ENCODE measurements around the gene ANGPTL4. TPM values are rescaled to one million over a fixed set of nuclear protein-coding genes. Genes with fewer than 3 reads are reported as not detected.
A peak's percentile ranks its signal among the peaks of the same experiment; 100 is the strongest.
"Not testable (repeated sequence)": the region's sequence is repeated elsewhere in the genome, so short reads cannot be mapped to it uniquely, and the experiment has no call there.

Gene ANGPTL4
- total and polyA plus RNA-seq, 2 experiments from 2014 or later, result 1.9 to 2.2 TPM

GRCh38 chr19:8340341-8341096 is 23.4 kb upstream of the ANGPTL4 start:
- DNase-seq (ENCODE audit: low spot score) (peak; percentile 63), ATAC-seq (peak; percentile 17)
- H3K4me1 Mint-ChIP-seq, result peaks cover 11% of the 10 kb centered on the region; the same call in 2 of the 3 replicates
- no peaks in the 10 kb centered on the region for H3K9me3 Mint-ChIP-seq
- no peak overlapping the region for H2AFZ ChIP-seq
- peaks cover 45% of the 10 kb centered on the region for H3K27me3 Mint-ChIP-seq (ENCODE audit: insufficient read depth, low read depth, poor library complexity)
- H3K9me2 ChIP-seq (ENCODE audit: insufficient read depth), result no peaks in the 10 kb centered on the region
- peaks cover 12% of the 10 kb centered on the region for H3K4me1 ChIP-seq (ENCODE audit: insufficient read depth)
- H3K4me3 ChIP-seq, result no peak overlapping the region
- no peak overlapping the region for H3K4me2 ChIP-seq
- H3K36me3 ChIP-seq (ENCODE audit: insufficient read depth), result no peaks in the 10 kb centered on the region
- 0 out of 2 replicates have a peak overlapping the region, but pooled peaks have one; percentile 19 for H3K27ac ChIP-seq (ENCODE audit: low read depth)
- TF ChIP-seq POLR2AphosphoS5 (IDR thresholded peaks at IDR 0.05; ENCODE audit: low read depth), result no peak
- no peak for TF ChIP-seq EZH2 (IDR thresholded peaks at IDR 0.05; ENCODE audit: low read depth, unreplicated experiment)
- TF ChIP-seq CTCF (conservative IDR thresholded peaks at IDR 0.05; ENCODE audit: low read depth in 2 of 2), result peak; percentile 5 to 22; a peak in 3 of 4 replicates
- no peak overlapping the region for H3K27ac Mint-ChIP-seq
- no peaks in the 10 kb centered on the region for H3K36me3 Mint-ChIP-seq (ENCODE audit: low read depth)
- H3K79me2 ChIP-seq (replicated peaks; ENCODE audit: insufficient read depth), result no peaks in the 10 kb centered on the region
- H4K20me1 ChIP-seq (replicated peaks; ENCODE audit: insufficient read depth), result no peaks in the 10 kb centered on the region
- peaks cover 21% of the 10 kb centered on the region for H3K27me3 ChIP-seq (ENCODE audit: insufficient read depth)
- no peak overlapping the region; the same call in 2 of the 3 replicates for H3K4me3 Mint-ChIP-seq
- H3F3A ChIP-seq (replicated peaks; ENCODE audit: low read depth), result peaks cover 6% of the 10 kb centered on the region

- H3K4me3 ChIP-seq; H3K4me1 ChIP-seq (ENCODE audit: insufficient read depth); H3K36me3 ChIP-seq (ENCODE audit: insufficient read depth); H3K79me2 ChIP-seq (replicated peaks; ENCODE audit: insufficient read depth); H3K4me2 ChIP-seq; ATAC-seq; H4K20me1 ChIP-seq (replicated peaks; ENCODE audit: insufficient read depth); H3K9me2 ChIP-seq (ENCODE audit: insufficient read depth); H3K27ac Mint-ChIP-seq; DNase-seq (ENCODE audit: low spot score); H3F3A ChIP-seq (replicated peaks; ENCODE audit: low read depth); H3K4me3 Mint-ChIP-seq; H3K9me3 Mint-ChIP-seq; H3K27ac ChIP-seq (ENCODE audit: low read depth); H3K36me3 Mint-ChIP-seq (ENCODE audit: low read depth); H2AFZ ChIP-seq: not testable (repeated sequence)
- H3K27me3 Mint-ChIP-seq (ENCODE audit: insufficient read depth, low read depth, poor library complexity), result peaks cover 36% of the 10 kb centered on the region
- H3K4me1 Mint-ChIP-seq, result peaks cover 11% of the 10 kb centered on the region; the same call in 2 of the 3 replicates
- peaks cover 13% of the 10 kb centered on the region for H3K27me3 ChIP-seq (ENCODE audit: insufficient read depth)
Measured at GRCh38 chr19:8341504-8341903, 22.5 kb upstream of the ANGPTL4 start.

GRCh38 chr19:8342316-8342683 is 21.7 kb upstream of the ANGPTL4 start:
- Histone ChIP-seq H3K4me3 (peak overlapping the region; percentile 83), H3K36me3 (ENCODE audit: insufficient read depth) (no peaks in the 10 kb centered on the region), H3K27me3 (ENCODE audit: insufficient read depth) (peaks cover 9% of the 10 kb centered on the region; the same call in 1 of the 2 replicates), H2AFZ (0 out of 2 replicates have a peak overlapping the region, but pooled peaks have one; percentile 81), H3K4me2 (peak overlapping the region; percentile 84), H4K20me1 (replicated peaks; ENCODE audit: insufficient read depth) (no peaks in the 10 kb centered on the region), H3K9me2 (ENCODE audit: insufficient read depth) (no peaks in the 10 kb centered on the region), H3K27ac (ENCODE audit: low read depth) (no peak overlapping the region), H3F3A (replicated peaks; ENCODE audit: low read depth) (no peaks in the 10 kb centered on the region; the same call in 1 of the 2 replicates), H3K79me2 (replicated peaks; ENCODE audit: insufficient read depth) (no peaks in the 10 kb centered on the region), H3K4me1 (ENCODE audit: insufficient read depth) (peaks cover 8% of the 10 kb centered on the region; the same call in 1 of the 2 replicates)
- ATAC-seq, result peak; percentile 12
- H3K36me3 Mint-ChIP-seq (ENCODE audit: low read depth), result no peaks in the 10 kb centered on the region
- no peak overlapping the region for H3K27ac Mint-ChIP-seq
- peak; percentile 46 for DNase-seq (ENCODE audit: low spot score)
- H3K4me3 Mint-ChIP-seq, result peak overlapping the region; percentile 71; the same call in 2 of the 3 replicates
- H3K4me1 Mint-ChIP-seq, result peaks cover 11% of the 10 kb centered on the region; the same call in 2 of the 3 replicates
- H3K9me3 Mint-ChIP-seq, result no peaks in the 10 kb centered on the region
- H3K27me3 Mint-ChIP-seq (ENCODE audit: insufficient read depth, low read depth, poor library complexity), result peaks cover 32% of the 10 kb centered on the region
- no peak for TF ChIP-seq EZH2phosphoT487 (IDR thresholded peaks at IDR 0.05; ENCODE audit: unreplicated experiment)
- TF ChIP-seq JUNB (IDR thresholded peaks at IDR 0.05; ENCODE audit: unreplicated experiment), result no peak
- TF ChIP-seq REST (IDR thresholded peaks at IDR 0.05; ENCODE audit: unreplicated experiment), result no peak
- no peak for TF ChIP-seq ETS1 (IDR thresholded peaks at IDR 0.05)
- no peak for TF ChIP-seq POLR2AphosphoS5 (IDR thresholded peaks at IDR 0.05; ENCODE audit: low read depth)
- no peak for TF ChIP-seq ZNF114 (CRISPR knock-in tag; IDR thresholded peaks at IDR 0.05)
- no peak for TF ChIP-seq CREB1 (CRISPR knock-in tag; IDR thresholded peaks at IDR 0.05; ENCODE audit: low read depth)
- no peak for TF ChIP-seq NANOG (IDR thresholded peaks at IDR 0.05; ENCODE audit: borderline replicate concordance)
- TF ChIP-seq ZNF331 (CRISPR knock-in tag; IDR thresholded peaks at IDR 0.05; ENCODE audit: low read depth), result no peak

All from GM23338 (cell line).